ENCODE results near the gene TUBB.
"Not testable (repeated sequence)": the region's sequence is repeated elsewhere in the genome, so short reads cannot be mapped to it uniquely, and the experiment has no call there.

The TUBB gene

DNA sequence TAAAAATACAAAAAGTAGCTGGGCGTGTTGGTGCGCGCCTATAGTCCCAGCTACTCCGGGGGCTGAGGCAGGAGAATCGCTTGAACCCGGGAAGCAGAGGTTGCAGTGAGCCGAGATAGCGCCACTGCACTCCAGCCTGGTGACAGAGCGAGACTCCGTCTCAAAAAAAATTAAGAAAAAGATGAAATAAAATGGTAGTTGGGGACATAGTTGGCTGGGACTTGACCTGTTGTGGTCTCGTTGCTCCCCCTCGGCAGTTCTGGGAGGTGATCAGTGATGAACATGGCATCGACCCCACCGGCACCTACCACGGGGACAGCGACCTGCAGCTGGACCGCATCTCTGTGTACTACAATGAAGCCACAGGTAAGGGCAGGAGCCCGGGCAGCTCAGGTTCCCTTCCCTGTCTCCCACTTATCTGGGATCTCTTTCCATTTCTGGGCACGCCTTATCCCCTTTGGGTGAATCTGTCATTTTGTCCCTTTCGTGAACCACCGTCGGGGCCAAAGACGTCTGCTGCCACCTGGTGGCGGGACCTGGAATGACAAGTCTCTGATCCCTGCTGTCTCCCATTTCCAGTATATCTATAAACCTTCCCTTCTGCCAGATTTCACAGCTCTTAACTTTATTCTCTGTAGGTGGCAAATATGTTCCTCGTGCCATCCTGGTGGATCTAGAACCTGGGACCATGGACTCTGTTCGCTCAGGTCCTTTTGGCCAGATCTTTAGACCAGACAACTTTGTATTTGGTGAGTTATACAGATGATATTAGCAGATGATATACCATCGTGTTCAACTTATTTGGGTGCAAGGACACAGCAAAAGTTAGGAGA is 2.3 kb downstream of the TUBB start:
- peaks cover 53% of the 10 kb centered on the region for H3K4me1 Mint-ChIP-seq (ENCODE audit: low read depth)

DNA sequence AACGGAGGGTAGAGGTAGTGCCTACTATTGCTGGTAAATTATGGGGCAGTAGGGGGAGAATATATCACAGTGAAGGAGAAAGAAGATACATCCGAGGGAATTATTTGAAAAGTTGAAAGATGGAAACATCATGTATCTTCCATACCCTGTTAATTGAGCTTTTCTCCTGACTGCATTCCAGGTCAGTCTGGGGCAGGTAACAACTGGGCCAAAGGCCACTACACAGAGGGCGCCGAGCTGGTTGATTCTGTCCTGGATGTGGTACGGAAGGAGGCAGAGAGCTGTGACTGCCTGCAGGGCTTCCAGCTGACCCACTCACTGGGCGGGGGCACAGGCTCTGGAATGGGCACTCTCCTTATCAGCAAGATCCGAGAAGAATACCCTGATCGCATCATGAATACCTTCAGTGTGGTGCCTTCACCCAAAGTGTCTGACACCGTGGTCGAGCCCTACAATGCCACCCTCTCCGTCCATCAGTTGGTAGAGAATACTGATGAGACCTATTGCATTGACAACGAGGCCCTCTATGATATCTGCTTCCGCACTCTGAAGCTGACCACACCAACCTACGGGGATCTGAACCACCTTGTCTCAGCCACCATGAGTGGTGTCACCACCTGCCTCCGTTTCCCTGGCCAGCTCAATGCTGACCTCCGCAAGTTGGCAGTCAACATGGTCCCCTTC is 3.1 kb downstream of the TUBB start:
- Mint-ChIP-seq H3K27ac (peak overlapping the region; percentile 99), H3K36me3 (peaks cover 10% of the 10 kb centered on the region), H3K4me3 (peak overlapping the region; percentile 99), H3K4me1 (ENCODE audit: low read depth) (peaks cover 51% of the 10 kb centered on the region)
- not testable (repeated sequence) for H3K9me3 Mint-ChIP-seq (ENCODE audit: low read depth); H3K27me3 Mint-ChIP-seq

More for the DNA sequence above, 2.3 kb downstream of the TUBB start:
- Mint-ChIP-seq H3K27me3 (no peaks in the 10 kb centered on the region), H3K36me3 (peaks cover 10% of the 10 kb centered on the region), H3K4me3 (peak overlapping the region; percentile 99), H3K9me3 (ENCODE audit: low read depth) (no peaks in the 10 kb centered on the region), H3K27ac (peak overlapping the region; percentile 99)

DNA sequence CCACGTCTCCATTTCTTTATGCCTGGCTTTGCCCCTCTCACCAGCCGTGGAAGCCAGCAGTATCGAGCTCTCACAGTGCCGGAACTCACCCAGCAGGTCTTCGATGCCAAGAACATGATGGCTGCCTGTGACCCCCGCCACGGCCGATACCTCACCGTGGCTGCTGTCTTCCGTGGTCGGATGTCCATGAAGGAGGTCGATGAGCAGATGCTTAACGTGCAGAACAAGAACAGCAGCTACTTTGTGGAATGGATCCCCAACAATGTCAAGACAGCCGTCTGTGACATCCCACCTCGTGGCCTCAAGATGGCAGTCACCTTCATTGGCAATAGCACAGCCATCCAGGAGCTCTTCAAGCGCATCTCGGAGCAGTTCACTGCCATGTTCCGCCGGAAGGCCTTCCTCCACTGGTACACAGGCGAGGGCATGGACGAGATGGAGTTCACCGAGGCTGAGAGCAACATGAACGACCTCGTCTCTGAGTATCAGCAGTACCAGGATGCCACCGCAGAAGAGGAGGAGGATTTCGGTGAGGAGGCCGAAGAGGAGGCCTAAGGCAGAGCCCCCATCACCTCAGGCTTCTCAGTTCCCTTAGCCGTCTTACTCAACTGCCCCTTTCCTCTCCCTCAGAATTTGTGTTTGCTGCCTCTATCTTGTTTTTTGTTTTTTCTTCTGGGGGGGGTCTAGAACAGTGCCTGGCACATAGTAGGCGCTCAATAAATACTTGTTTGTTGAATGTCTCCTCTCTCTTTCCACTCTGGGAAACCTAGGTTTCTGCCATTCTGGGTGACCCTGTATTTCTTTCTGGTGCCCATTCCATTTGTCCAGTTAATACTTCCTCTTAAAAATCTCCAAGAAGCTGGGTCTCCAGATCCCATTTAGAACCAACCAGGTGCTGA is 3.9 kb downstream of the TUBB start:
- H3K4me3 Mint-ChIP-seq = peak overlapping the region; percentile 99
- peaks cover 45% of the 10 kb centered on the region for H3K4me1 Mint-ChIP-seq (ENCODE audit: low read depth)
- H3K9me3 Mint-ChIP-seq (ENCODE audit: low read depth); H3K27me3 Mint-ChIP-seq: not testable (repeated sequence)
- H3K36me3 Mint-ChIP-seq = peaks cover 10% of the 10 kb centered on the region
- peak overlapping the region; percentile 99 for H3K27ac Mint-ChIP-seq

DNA sequence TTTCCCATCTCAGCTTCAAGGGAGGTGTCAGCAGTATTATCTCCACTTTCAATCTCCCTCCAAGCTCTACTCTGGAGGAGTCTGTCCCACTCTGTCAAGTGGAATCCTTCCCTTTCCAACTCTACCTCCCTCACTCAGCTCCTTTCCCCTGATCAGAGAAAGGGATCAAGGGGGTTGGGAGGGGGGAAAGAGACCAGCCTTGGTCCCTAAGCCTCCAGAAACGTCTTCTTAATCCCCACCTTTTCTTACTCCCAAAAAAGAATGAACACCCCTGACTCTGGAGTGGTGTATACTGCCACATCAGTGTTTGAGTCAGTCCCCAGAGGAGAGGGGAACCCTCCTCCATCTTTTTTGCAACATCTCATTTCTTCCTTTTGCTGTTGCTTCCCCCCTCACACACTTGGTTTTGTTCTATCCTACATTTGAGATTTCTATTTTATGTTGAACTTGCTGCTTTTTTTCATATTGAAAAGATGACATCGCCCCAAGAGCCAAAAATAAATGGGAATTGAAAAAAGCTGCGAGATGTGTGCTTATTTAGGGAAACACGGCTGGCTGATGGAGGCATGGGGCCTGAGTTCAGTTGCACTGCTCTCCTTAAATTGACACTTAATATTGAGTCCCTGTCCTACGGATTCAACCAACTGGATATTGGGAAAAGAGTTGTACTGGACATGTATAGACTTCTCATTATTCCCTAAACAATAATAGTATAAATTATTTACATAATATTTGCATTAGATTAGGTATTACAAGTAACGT is 4.9 kb downstream of the TUBB start:
- peak overlapping the region; percentile 72 for H3K27ac Mint-ChIP-seq
- no peaks in the 10 kb centered on the region for H3K9me3 Mint-ChIP-seq (ENCODE audit: low read depth)
- peaks cover 10% of the 10 kb centered on the region for H3K36me3 Mint-ChIP-seq
- peaks cover 38% of the 10 kb centered on the region for H3K4me1 Mint-ChIP-seq (ENCODE audit: low read depth)
- H3K27me3 Mint-ChIP-seq = no peaks in the 10 kb centered on the region
- H3K4me3 Mint-ChIP-seq = peak overlapping the region; percentile 99

DNA sequence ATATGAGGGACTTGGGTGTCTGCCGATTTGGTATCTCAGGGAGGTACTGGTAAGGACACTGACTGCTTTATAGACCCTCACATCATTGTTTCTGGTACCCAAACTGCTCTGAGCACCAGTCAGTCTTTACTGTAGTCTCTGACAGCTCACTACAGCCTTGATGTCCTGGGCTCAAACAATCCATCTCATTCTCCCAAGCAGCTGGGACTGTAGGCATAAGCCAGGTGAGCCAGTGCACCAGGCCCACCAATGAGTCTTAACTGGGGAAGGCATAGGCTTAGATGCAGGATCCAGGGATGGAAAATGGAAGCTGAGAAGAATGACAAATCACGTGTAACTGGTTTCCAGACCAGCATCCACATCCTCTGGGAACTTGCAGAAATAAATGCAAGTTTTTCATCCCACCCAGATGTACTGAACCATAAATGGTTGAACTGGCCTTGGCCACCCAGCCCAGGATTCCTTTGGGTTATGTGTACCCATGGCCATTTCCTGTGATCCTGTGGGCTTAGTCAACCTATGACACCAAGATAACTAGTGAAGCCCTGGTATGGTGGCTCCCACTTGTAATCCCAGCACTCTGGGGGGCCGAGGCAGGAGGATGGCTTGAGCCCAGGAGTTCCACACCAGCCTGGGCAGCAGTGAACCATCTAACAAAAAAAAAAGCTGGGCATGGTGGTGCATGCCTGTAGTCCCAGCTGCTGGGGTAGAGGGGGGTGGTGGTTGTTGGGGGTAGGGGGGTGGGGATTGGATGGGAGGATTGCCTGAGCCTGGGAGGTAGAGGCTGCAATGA is 5.8 kb downstream of the TUBB start:
- peaks cover 46% of the 10 kb centered on the region for H3K4me1 Mint-ChIP-seq (ENCODE audit: low read depth)
- no peak overlapping the region for H3K4me3 Mint-ChIP-seq

DNA sequence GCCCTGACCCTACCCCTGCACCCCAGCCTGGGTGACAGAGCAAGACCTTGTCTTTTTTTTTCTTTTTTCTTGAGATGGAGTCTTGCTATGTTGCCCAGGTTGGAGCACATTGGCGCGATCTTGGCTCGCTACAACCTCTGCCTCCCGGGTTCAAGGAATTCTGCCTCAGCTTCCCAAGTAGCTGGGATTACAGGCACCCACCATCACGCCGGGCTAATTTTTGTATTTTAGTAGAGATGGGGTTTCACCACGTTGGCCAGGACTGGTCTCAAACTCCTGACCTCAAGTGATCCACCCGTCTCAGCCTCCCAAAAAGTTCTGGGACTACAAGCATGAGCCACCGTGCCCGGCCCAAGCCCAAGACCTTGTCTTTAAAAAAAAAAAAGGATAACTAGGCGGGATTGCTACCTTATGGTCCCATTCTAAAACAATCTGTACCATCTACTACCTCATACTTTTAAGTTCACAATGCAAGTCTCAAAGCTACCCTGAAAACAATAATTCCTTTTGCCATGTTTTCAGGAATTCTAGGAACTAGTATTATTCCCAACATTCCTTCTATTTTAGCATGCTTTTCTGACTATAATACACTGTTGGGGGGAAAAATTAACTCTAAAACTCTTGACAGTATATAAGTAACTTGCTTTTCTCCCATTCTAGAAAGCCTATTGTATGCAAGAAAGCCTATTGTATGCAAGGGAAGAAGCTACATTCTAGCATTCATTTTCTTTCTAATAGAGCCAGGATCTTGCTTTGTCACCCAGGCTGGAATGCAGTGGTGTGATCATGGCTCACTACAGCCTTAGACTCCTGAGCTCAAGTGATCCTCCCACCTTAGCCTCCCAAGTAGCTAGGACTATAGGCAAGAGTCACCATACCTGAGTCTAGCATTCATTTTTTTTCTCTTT is 6.6 kb downstream of the TUBB start:
- H3K9me3 Mint-ChIP-seq (ENCODE audit: low read depth) = no peaks in the 10 kb centered on the region
- H3K36me3 Mint-ChIP-seq = peaks cover 10% of the 10 kb centered on the region
- H3K27ac Mint-ChIP-seq = peak overlapping the region; percentile 78
- peaks cover 51% of the 10 kb centered on the region for H3K4me1 Mint-ChIP-seq (ENCODE audit: low read depth)
- no peak overlapping the region for H3K4me3 Mint-ChIP-seq
- no peaks in the 10 kb centered on the region for H3K27me3 Mint-ChIP-seq

More for the DNA sequence above, 5.8 kb downstream of the TUBB start:
- Mint-ChIP-seq H3K36me3 (peaks cover 10% of the 10 kb centered on the region), H3K9me3 (ENCODE audit: low read depth) (no peaks in the 10 kb centered on the region), H3K27ac (peak overlapping the region; percentile 78), H3K27me3 (no peaks in the 10 kb centered on the region)

DNA sequence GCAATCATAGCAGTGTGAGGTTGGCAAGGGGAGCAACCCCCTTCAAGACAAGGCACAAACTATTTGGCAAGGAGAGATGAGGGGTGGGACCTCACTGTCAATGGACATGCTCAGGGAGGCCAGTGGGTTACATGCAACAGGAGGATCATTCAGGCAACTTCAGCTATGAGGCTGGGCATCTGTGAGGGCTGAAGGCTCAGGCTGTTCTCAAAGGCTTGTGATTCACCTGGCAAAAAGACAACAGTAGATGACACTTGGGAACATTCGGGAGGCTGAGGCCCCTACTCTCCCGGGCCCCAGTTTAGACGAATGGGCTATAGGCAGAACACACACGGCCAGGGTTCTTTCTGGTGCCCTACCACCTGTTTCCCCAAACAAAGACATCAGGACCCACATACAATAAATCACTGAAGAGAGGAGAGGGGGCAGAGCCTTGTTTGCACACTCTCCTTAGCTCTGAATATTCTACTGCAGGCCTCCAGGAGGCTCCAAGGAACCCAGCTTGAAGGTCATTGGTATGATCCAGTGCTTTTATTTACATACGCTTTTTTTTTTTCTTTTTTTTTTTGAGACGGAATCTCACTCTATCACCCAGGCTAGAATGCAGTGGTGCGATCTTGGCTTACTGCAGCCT is 7.9 kb downstream of the TUBB start:
- Mint-ChIP-seq H3K36me3 (peaks cover 5% of the 10 kb centered on the region), H3K9me3 (ENCODE audit: low read depth) (no peaks in the 10 kb centered on the region), H3K4me1 (ENCODE audit: low read depth) (peaks cover 51% of the 10 kb centered on the region), H3K27me3 (no peaks in the 10 kb centered on the region), H3K27ac (peak overlapping the region; percentile 78), H3K4me3 (no peak overlapping the region)

DNA sequence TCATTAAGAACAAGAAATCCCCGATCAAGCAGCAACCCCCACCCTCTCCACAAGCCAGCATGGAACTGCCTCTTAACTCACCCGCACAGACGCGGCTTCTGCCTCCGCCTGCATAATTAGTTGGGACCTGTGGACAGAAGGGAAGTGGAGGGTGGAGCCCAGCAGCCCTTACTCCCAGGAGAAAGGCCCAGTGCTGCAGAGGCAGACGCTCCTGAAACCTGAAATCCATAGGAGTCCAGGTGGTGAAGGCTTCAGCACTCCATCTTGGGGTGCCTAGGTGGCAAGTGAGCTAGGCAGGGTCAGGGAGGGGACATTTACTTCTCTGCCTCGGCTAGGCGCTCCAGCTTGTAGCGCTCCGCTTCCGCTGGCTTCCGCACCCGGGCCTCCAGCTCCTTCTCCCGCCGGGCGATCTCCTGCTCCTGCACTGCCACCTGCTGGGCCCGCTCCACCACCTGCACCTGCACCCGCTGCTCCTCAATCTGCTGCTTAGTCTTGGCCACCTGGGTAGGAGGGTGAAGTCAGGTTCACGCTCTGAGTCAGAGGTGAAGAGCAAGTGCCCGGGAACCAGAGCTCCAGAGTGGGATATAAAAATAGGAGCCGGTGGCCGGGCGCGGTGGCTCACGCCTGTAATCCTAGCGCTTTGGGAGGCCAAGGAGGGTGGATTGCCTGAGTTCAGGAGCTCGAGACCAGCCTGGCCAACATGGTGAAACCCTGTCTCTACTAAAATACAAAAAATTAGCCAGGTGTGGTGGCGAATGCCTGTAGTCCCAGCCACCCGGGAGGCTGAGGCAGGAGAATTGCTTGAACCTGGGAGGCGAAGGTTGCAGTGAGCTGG is 10.7 kb downstream of the TUBB start:
- H3K27ac Mint-ChIP-seq = peak overlapping the region; percentile 46
- H3K27me3 Mint-ChIP-seq = no peaks in the 10 kb centered on the region
- peak overlapping the region; percentile 56 for H3K4me3 Mint-ChIP-seq
- peaks cover 5% of the 10 kb centered on the region for H3K36me3 Mint-ChIP-seq
- peaks cover 42% of the 10 kb centered on the region for H3K4me1 Mint-ChIP-seq (ENCODE audit: low read depth)
- no peaks in the 10 kb centered on the region for H3K9me3 Mint-ChIP-seq (ENCODE audit: low read depth)

DNA sequence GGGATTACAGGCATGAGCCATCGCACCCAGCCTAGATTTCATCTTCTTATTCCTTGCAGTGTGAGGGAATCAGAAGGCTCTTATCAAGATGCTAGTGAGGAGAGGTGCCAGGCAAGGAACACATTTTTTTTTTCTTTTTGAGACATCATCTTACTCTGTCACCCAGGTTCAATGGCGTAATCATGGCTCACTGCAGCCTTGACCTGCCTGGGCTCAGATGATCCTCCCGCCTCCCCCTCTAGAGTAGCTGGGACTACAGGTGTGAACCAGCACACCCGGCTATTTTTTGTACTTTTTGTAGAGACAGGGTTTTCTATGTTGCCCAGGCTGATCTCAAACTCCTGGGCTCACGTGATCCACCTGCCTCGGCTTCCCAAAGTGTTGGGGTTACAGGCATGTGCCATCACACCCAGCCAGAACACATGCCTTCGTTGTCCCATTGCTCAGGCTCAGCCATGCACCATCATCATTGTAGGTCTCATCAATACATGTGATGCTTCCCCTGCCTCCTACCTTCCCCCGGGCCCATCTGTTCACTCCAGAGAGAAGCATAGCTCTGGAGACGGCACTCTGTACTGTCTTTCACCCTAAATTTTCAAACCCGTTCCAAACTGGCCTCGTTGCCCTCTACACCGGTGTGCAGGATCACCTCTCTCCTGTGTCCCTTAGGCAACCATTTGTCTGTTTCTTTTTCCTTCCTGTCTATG is 12.2 kb downstream of the TUBB start:
- Mint-ChIP-seq H3K36me3 (peaks cover 12% of the 10 kb centered on the region), H3K4me3 (no peak overlapping the region), H3K4me1 (ENCODE audit: low read depth) (peaks cover 53% of the 10 kb centered on the region)

DNA sequence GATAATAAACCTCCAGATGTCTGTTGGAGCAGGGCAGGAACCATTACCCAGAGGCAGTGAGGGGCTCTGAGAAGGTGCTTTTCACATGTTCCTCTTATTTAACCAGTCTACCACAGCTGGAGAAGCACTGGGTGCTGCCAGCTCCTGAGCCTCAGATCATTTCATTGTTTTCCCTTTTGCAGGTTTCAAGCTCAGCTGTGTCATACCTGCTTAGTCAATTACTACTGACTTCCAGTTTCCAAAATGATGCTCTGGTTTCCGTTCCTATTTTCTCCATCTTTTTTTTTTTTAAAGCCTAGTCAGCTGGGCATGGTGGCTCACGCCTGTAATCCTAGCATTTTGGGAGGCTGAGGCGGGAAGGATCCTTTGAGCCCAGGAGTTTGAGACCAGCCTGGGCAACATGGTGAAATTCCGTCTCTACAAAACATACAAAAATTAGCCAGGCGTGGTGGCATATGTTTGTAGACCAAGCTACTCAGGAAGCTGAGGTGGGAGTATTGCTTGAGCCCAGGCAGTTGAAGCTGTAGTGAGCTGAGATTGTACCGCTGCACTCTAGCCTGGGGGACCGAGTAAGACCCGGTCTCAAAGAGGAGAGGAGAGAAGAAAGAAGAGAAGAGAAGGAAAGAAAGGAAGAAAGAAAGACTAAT is 15.6 kb downstream of the TUBB start:
- peaks cover 71% of the 10 kb centered on the region for H3K4me1 Mint-ChIP-seq (ENCODE audit: low read depth)
- H3K36me3 Mint-ChIP-seq = peaks cover 17% of the 10 kb centered on the region
- no peaks in the 10 kb centered on the region for H3K27me3 Mint-ChIP-seq
- H3K27ac Mint-ChIP-seq = peak overlapping the region; percentile 97
- no peaks in the 10 kb centered on the region for H3K9me3 Mint-ChIP-seq (ENCODE audit: low read depth)
- peak overlapping the region; percentile 83 for H3K4me3 Mint-ChIP-seq

More for the DNA sequence above, 12.2 kb downstream of the TUBB start:
- Mint-ChIP-seq H3K27me3 (no peaks in the 10 kb centered on the region), H3K9me3 (ENCODE audit: low read depth) (no peaks in the 10 kb centered on the region), H3K27ac (peak overlapping the region; percentile 50)

DNA sequence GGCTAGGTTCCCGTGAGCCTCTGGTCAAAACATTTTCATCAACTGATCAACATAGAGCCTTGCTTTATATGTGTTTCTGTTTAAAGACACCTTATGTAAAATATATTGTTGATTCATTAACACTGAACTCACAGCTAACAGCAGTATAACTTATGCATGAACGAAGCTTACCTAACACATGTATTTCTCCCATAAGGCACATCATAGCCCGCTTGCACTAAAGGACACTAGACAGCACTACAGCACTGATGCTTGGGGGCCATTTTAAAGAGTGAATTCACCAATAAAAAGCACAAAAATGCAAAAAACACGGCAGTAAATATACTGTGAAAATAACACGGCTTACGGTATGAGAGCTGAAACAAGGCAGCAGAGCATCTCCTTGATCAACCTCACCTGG is 18.4 kb downstream of the TUBB start:
- H3K27me3 Mint-ChIP-seq = no peaks in the 10 kb centered on the region
- no peaks in the 10 kb centered on the region for H3K9me3 Mint-ChIP-seq (ENCODE audit: low read depth)
- peaks cover 73% of the 10 kb centered on the region for H3K4me1 Mint-ChIP-seq (ENCODE audit: low read depth)
- peak overlapping the region; percentile 63 for H3K4me3 Mint-ChIP-seq
- H3K27ac Mint-ChIP-seq = no peak overlapping the region
- peaks cover 21% of the 10 kb centered on the region for H3K36me3 Mint-ChIP-seq

All from activated naive CD8-positive, alpha-beta T cell (primary cell).